Natural killer cell (primary cell): ENCODE data around the gene PASK. TPM values are rescaled to one million over a fixed set of nuclear protein-coding genes. Genes with fewer than 3 reads are reported as not detected.

Experiments used
- ATAC-seq, 3 donors: fragments of 150-1000 bp in 2 of 3; fragments of 200-7000 bp in 1 of 3; cut with Tn5 transposase; 1 replicate in 1 of 3; 2 replicates in 2 of 3; pipeline ENCODE4 v1.10.0; 2021; ENCODE audit warnings: mild to moderate bottlenecking in 2 of 3, moderate library complexity in 2 of 3
- DNase-seq, 2 donors: peaks; one replicate each; pipeline versions ENCODE4 v3.0.0 to v3.0.0-alpha.2; 2013 to 2021; ENCODE audit warnings: mixed read lengths in 1 of 2
- H3K27ac ChIP-seq: one replicate; pipeline ENCODE4 v1.5.1; 2013; ENCODE audit warnings: mild to moderate bottlenecking, low read length
- H3K27me3 ChIP-seq: one replicate; pipeline ENCODE4 v1.6.1; 2013; ENCODE audit warnings: low read length; ENCODE audit not compliant: control insufficient read depth, insufficient read depth
- H3K36me3 ChIP-seq: one replicate; pipeline ENCODE4 v1.6.1; 2013; ENCODE audit warnings: low read length; ENCODE audit not compliant: control insufficient read depth, insufficient read depth
- H3K4me1 ChIP-seq: one replicate; pipeline ENCODE4 v1.6.1; 2013; ENCODE audit warnings: low read length; ENCODE audit not compliant: control insufficient read depth, insufficient read depth
- H3K4me3 ChIP-seq: one replicate; pipeline ENCODE4 v1.5.1; 2013; ENCODE audit warnings: low read length
- H3K9me3 ChIP-seq: one replicate; pipeline ENCODE4 v1.6.1; 2013; ENCODE audit warnings: low read length; ENCODE audit not compliant: control insufficient read depth, insufficient read depth
- H3K27ac Mint-ChIP-seq, 2 donors: one replicate each; pipeline ENCODE4 v1.8.0; 2022; ENCODE audit warnings: mild to moderate bottlenecking in 2 of 2, mixed read lengths in 2 of 2, moderate library complexity in 1 of 2
- H3K27me3 Mint-ChIP-seq, 2 donors: one replicate each; pipeline ENCODE4 v1.8.0; 2022; ENCODE audit warnings: low read depth in 2 of 2, mixed read lengths in 2 of 2
- H3K36me3 Mint-ChIP-seq: one replicate; pipeline ENCODE4 v1.8.0; 2022; ENCODE audit warnings: mixed read lengths
- H3K4me1 Mint-ChIP-seq, 2 donors: one replicate each; pipeline ENCODE4 v1.8.0; 2022; ENCODE audit warnings: mixed read lengths in 2 of 2
- H3K4me3 Mint-ChIP-seq: one replicate; pipeline ENCODE4 v1.8.0; 2022; ENCODE audit warnings: mild to moderate bottlenecking, moderate library complexity, mixed read lengths
- H3K9me3 Mint-ChIP-seq, 2 donors: one replicate each; pipeline ENCODE4 v1.8.0; 2022; ENCODE audit warnings: mixed read lengths in 2 of 2
- WGBS: methylation state at CpG from one replicate; pipeline ENCODE4 v1.1.7; 2013; ENCODE audit warnings: missing lambda C conversion rate; ENCODE audit not compliant: insufficient coverage; 5-methylcytosine and 5-hydroxymethylcytosine counted together
- intact Hi-C: fragments of 100-400 bp; cut with micrococcal nuclease; formaldehyde crosslinking; loops from one replicate; pipeline ENCODE4 v1.14.2; 2022
- total RNA-seq, 4 donors: library from RNA; stranded (reverse); fragments of 120-200 nt in 1 of 4; gene quantifications; one replicate each; pipeline versions ENCODE4 v1.2.3 to v1.2.4, GENCODE V29; 2013 to 2022
- TF ChIP-seq, protein P1 (sequence below): fragments of 200-600 bp; IDR thresholded peaks from one replicate; pipeline ENCODE4 v1.8.0; 2022; ENCODE audit warnings: antibody characterized with exemption

PASK gene
- total RNA-seq, 3 donors from 2014 or later (not counting 1 experiment from before 2014, with no cell fraction given): 27.9 to 45.2 (median 36.2) TPM

DNA sequence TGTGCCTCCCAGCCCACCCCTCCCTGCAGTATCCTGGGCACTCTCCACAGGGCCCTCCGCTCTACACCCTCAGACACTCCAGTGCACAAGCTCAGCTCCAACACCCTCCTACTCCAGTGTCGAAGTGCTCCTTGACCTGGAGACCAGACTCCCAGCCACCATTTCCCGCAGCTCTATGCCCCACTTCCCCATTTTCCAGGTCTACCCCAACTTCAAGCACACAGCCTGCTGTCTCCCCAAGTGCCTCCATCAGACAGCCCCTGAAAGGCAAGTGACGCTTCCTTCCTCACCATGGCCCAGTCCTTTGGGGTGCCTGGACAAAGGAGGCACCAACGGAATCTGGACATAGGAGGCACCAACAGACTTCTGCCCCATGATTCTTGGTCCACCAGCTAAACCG, 7.2 kb downstream of the PASK start:
- Histone ChIP-seq H3K27ac (no peak overlapping the region), H3K4me1 (no peaks in the 10 kb centered on the region), H3K4me3 (no peak overlapping the region), H3K27me3 (no peaks in the 10 kb centered on the region), H3K9me3 (no peaks in the 10 kb centered on the region), H3K36me3 (peaks cover 7% of the 10 kb centered on the region)
- no peaks in the 10 kb centered on the region for H3K27me3 Mint-ChIP-seq
- no peak for DNase-seq
- whole genome bisulfite sequencing: 93% methylated on average over 6 of the region's 6 CpGs
- H3K36me3 Mint-ChIP-seq: no peaks in the 10 kb centered on the region
- intact Hi-C loops: no loop called here
- H3K27ac Mint-ChIP-seq: no peak overlapping the region
- H3K4me3 Mint-ChIP-seq: no peak overlapping the region
- no peaks in the 10 kb centered on the region for H3K4me1 Mint-ChIP-seq
- TF ChIP-seq, protein P1, sequence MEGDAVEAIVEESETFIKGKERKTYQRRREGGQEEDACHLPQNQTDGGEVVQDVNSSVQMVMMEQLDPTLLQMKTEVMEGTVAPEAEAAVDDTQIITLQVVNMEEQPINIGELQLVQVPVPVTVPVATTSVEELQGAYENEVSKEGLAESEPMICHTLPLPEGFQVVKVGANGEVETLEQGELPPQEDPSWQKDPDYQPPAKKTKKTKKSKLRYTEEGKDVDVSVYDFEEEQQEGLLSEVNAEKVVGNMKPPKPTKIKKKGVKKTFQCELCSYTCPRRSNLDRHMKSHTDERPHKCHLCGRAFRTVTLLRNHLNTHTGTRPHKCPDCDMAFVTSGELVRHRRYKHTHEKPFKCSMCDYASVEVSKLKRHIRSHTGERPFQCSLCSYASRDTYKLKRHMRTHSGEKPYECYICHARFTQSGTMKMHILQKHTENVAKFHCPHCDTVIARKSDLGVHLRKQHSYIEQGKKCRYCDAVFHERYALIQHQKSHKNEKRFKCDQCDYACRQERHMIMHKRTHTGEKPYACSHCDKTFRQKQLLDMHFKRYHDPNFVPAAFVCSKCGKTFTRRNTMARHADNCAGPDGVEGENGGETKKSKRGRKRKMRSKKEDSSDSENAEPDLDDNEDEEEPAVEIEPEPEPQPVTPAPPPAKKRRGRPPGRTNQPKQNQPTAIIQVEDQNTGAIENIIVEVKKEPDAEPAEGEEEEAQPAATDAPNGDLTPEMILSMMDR: no peak
- H3K9me3 Mint-ChIP-seq: no peaks in the 10 kb centered on the region
- no peak for ATAC-seq

DNA sequence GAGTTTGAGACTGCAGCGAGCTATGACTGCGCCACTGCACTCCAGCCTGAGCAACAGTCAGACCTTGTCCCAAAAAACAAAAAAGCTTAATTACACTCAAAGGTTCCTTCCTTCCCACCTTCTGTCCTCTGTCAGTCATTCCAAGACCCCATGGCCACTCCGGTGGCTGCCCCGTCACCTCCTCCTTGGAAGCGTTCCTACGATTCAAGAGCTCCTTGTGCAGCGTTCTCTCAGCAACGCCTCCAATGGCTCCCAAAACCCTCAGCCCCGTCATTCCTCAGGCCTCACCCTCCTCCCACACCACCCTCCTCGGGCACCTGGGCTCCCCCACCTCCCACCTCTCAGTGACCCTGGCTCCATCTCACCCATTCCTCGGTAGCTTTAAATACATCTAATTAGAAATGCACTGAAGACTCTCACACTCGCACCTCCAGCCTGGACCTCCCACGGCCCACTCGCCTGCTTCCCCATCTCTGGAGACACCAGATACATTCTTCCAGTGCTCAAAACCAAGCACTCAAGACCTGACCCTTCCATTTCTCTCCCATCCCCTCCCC, 8.0 kb downstream of the PASK start:
- WGBS: 96% methylated on average over 14 of the region's 14 CpGs
- Mint-ChIP-seq H3K9me3 (no peaks in the 10 kb centered on the region), H3K36me3 (no peaks in the 10 kb centered on the region), H3K4me1 (no peaks in the 10 kb centered on the region), H3K27me3 (no peaks in the 10 kb centered on the region), H3K4me3 (no peak overlapping the region), H3K27ac (no peak overlapping the region)
- ATAC-seq (no peak), DNase-seq (no peak)
- no peaks in the 10 kb centered on the region for H3K9me3 ChIP-seq
- intact Hi-C loops: no loop called here
- no peak overlapping the region for H3K4me3 ChIP-seq
- TF ChIP-seq, protein P1: no peak
- no peaks in the 10 kb centered on the region for H3K4me1 ChIP-seq
- H3K36me3 ChIP-seq: peaks cover 7% of the 10 kb centered on the region
- H3K27ac ChIP-seq: no peak overlapping the region
- H3K27me3 ChIP-seq: no peaks in the 10 kb centered on the region

DNA sequence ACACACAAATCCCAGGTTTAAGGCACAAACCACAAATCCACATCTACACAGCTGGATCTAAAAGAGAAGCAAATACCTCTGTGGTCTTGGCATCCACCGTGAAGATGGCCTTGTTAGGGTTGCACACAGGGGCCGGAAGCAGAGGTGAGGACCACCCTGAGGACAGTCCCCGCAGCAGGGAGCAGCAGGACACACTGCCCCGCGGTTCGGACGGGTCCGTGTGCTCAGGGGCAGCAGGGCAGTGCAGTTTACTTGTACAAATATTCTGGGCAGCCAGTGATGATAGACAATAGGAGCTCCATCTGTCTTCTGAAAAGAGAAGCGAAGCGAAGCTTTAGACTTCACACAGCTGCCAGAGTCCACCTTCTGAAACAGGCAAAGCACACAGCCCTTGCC, 8.8 kb downstream of the PASK start:
- WGBS: 97% methylated on average over 10 of the region's 10 CpGs
- H3K4me3 ChIP-seq: no peak overlapping the region
- Mint-ChIP-seq H3K9me3 (no peaks in the 10 kb centered on the region), H3K4me3 (no peak overlapping the region), H3K4me1 (no peaks in the 10 kb centered on the region), H3K27ac (no peak overlapping the region), H3K36me3 (no peaks in the 10 kb centered on the region), H3K27me3 (no peaks in the 10 kb centered on the region)
- H3K9me3 ChIP-seq: no peaks in the 10 kb centered on the region
- intact Hi-C loops: no loop called here
- TF ChIP-seq, protein P1: no peak
- no peaks in the 10 kb centered on the region for H3K4me1 ChIP-seq
- no peak overlapping the region for H3K27ac ChIP-seq
- H3K27me3 ChIP-seq: no peaks in the 10 kb centered on the region
- ATAC-seq (no peak), DNase-seq (no peak)
- H3K36me3 ChIP-seq: peaks cover 7% of the 10 kb centered on the region
